Tibial nerve (tissue), 4 donors: Measurements from ENCODE around the gene PRSS22. TPM values are rescaled to one million over a fixed set of nuclear protein-coding genes. Genes with fewer than 3 reads are reported as not detected.

Experiments
- DNase-seq, 2 donors: peaks; one replicate each; pipeline ENCODE4 v3.0.0-alpha.2; 2019; ENCODE audit warnings: low spot score in 2 of 2
- H3K27ac ChIP-seq, 4 donors: fragments of 200-600 bp; sonication (generic) in 3 of 4; one replicate each; pipeline ENCODE4 v1.5.1; 2017 to 2019; ENCODE audit warnings: mild to moderate bottlenecking in 1 of 4
- H3K27me3 ChIP-seq, 2 donors: fragments of 200-600 bp; sonication (generic) in 1 of 2; one replicate each; pipeline versions ENCODE4 v1.5.1 to v1.6.0; 2017 to 2019
- H3K36me3 ChIP-seq, 3 donors: fragments of 200-600 bp; sonication (generic); one replicate each; pipeline ENCODE4 v1.5.1; 2018 to 2019
- H3K4me1 ChIP-seq, 4 donors: fragments of 200-600 bp; sonication (generic) in 3 of 4; one replicate each; pipeline ENCODE4 v1.5.1; 2017 to 2019
- H3K4me3 ChIP-seq, 4 donors: fragments of 200-600 bp; sonication (generic) in 3 of 4; one replicate each; pipeline ENCODE4 v1.5.1; 2017 to 2019; ENCODE audit warnings: mild to moderate bottlenecking in 1 of 4, moderate library complexity in 1 of 4
- H3K9me3 ChIP-seq, 4 donors: fragments of 200-600 bp; sonication (generic) in 3 of 4; one replicate each; pipeline ENCODE4 v1.5.1; 2017 to 2019
- EP300 ChIP-seq, 2 donors: sonication (generic); formaldehyde crosslinking; IDR thresholded peaks; one replicate each; pipeline ENCODE4 v1.6.1; 2017; ENCODE audit warnings: antibody characterized with exemption in 2 of 2, mild to moderate bottlenecking in 1 of 2
- POLR2A ChIP-seq, 2 donors: fragments of 450-650 bp; IDR thresholded peaks; one replicate each; pipeline ENCODE4 v1.6.1; 2017; ENCODE audit warnings: antibody characterized with exemption in 2 of 2, mild to moderate bottlenecking in 2 of 2, moderate library complexity in 2 of 2
- WGBS, 2 donors: methylation state at CpG; one replicate each; pipeline ENCODE4 v1.1.5; 2018; 5-methylcytosine and 5-hydroxymethylcytosine counted together
- total RNA-seq, 4 donors: library from RNA; depleted of rRNA; stranded (reverse); fragments of >200 nt; gene quantifications; one replicate each; pipeline ENCODE4 v1.1.0, GENCODE V29; 2016
- TF ChIP-seq, protein P1 (sequence below), 5 experiments: fragments of 200-600 bp in 3 of 5; fragments of 450-650 bp in 2 of 5; sonication (generic) in 3 of 5; IDR thresholded peaks; one replicate each; pipeline ENCODE4 v1.5.1; 2016 to 2019; ENCODE audit warnings: antibody characterized with exemption in 5 of 5, mild to moderate bottlenecking in 3 of 5, moderate library complexity in 2 of 5

Gene PRSS22
- total RNA-seq, 4 donors from 2014 or later: not detected

DNA sequence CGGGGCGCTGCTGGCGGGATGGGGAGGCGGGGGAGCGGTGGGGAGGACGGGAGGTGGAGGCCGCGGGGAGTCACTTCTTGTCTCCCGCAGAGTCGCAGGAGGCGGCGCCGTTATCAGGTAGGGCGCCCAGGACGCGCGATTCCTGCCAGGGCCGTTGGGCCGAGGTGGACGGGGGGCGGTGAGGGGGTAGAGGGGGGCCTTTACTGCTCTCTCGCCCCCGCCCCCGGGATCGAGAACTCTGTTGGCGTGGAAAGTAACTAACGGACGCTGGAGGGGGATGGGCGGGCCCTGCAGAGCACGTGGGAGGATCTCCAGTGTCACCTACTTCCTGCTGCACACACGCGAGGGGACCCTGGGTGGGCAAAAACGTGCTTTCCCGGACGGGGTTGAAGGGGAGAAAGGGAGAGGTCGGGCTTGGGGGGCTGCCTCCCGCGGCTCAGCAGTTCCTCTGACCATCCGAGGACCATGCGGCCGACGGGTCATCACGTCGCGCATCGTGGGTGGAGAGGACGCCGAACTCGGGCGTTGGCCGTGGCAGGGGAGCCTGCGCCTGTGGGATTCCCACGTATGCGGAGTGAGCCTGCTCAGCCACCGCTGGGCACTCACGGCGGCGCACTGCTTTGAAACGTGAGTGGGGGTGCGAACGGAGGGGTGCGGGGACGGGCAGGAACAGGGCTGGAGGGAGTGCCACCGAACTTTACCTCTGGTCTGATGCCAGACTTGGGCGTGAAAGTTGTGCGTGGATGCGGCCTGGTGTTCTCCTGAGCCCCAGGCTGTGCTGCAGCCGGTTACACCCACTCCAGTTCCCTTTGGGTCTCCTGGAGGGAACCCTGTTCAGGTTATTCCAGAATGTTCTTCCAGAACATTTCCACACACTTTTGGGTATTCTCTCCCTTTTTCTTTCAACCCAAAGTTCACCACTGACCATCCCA, 40.4 kb downstream of the PRSS22 start:
- Histone ChIP-seq H3K4me3 (no peak overlapping the region), H3K36me3 (no peaks in the 10 kb centered on the region), H3K4me1 (no peaks in the 10 kb centered on the region), H3K27ac (no peak overlapping the region), H3K27me3 (peaks cover 0 to 35% of the 10 kb centered on the region in 2 donors), H3K9me3 (no peaks in the 10 kb centered on the region)
- no peak for DNase-seq
- WGBS, 2 donors: 73 to 75% methylated on average over 67 of the region's 68 CpGs
- TF ChIP-seq, protein P1, sequence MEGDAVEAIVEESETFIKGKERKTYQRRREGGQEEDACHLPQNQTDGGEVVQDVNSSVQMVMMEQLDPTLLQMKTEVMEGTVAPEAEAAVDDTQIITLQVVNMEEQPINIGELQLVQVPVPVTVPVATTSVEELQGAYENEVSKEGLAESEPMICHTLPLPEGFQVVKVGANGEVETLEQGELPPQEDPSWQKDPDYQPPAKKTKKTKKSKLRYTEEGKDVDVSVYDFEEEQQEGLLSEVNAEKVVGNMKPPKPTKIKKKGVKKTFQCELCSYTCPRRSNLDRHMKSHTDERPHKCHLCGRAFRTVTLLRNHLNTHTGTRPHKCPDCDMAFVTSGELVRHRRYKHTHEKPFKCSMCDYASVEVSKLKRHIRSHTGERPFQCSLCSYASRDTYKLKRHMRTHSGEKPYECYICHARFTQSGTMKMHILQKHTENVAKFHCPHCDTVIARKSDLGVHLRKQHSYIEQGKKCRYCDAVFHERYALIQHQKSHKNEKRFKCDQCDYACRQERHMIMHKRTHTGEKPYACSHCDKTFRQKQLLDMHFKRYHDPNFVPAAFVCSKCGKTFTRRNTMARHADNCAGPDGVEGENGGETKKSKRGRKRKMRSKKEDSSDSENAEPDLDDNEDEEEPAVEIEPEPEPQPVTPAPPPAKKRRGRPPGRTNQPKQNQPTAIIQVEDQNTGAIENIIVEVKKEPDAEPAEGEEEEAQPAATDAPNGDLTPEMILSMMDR (IDR thresholded peaks at IDR 0.05): no peak
- TF ChIP-seq EP300 (IDR thresholded peaks at IDR 0.05) (no peak), POLR2A (IDR thresholded peaks at IDR 0.05) (no peak)

DNA sequence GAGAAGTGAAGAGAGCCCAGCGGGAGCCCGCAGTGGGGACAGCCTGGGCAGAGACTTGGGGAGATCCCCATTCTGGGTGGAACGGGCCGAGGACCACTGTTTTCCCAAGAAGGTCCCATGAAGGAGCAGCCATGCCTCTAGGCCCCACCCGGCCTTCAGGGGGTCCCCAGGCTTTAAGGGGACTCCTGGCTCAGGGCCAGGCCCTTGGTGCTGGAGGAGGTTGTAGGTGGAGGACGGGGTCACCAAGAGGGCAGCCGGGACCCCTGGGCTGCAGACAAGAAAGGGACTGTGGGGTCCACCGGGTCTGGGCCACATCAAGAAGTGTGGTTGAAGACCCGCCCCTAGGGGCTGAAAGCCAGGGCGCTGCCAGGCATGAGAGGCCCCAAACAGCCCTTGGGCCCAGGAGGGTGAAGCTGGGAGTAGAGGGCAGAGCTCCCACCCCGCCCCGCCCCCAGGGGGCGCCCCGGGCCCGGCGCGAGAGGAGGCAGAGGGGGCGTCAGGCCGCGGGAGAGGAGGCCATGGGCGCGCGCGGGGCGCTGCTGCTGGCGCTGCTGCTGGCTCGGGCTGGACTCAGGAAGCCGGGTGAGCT, 41.1 kb downstream of the PRSS22 start, which contains the start of gene PRSS21:
Gene PRSS21 (plus strand): TSS at position 487 of the 589 bp plus-strand sequence. CDS start 32 bp downstream, at position 519.
- TF ChIP-seq EP300 (IDR thresholded peaks at IDR 0.05): no peak
- TF ChIP-seq, protein P1 (IDR thresholded peaks at IDR 0.05): no peak
- Histone ChIP-seq H3K27me3 (peaks cover 0 to 41% of the 10 kb centered on the region in 2 donors), H3K27ac (no peak within 1 kb of the TSS), H3K36me3 (no peaks in the 10 kb centered on the region), H3K9me3 (no peaks in the 10 kb centered on the region), H3K4me3 (no peak within 1 kb of the TSS), H3K4me1 (no peaks in the 10 kb centered on the region)
- DNase-seq: no peak
- WGBS, 2 donors: 66 to 81% methylated on average over 15 to 28 of the region's 28 CpGs

DNA sequence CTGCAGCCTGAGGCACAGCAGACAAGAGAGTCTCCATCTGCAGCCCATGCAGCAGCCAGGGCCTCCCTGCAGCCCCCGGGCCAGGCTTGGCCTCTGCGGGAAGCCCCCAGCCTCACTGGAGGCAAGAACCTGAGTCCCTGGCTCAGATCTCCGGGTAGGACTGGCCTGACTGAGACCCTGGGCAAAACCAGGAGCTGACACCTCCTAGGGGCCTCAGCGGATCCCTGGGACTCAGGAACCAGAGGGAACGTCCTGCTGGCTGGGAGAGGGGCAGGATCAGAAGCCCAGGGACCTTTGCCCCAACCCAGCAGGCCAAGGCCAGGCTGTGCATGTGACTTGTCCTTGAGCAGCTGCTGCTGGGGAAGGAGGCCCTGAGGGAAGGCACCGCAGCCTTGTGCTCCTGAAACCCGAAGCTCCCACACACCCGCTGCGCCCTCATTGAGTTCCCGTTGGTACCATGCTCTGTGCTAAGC, 42.6 kb downstream of the PRSS22 start:
- no peaks in the 10 kb centered on the region for H3K9me3 ChIP-seq
- no peak for DNase-seq

DNA sequence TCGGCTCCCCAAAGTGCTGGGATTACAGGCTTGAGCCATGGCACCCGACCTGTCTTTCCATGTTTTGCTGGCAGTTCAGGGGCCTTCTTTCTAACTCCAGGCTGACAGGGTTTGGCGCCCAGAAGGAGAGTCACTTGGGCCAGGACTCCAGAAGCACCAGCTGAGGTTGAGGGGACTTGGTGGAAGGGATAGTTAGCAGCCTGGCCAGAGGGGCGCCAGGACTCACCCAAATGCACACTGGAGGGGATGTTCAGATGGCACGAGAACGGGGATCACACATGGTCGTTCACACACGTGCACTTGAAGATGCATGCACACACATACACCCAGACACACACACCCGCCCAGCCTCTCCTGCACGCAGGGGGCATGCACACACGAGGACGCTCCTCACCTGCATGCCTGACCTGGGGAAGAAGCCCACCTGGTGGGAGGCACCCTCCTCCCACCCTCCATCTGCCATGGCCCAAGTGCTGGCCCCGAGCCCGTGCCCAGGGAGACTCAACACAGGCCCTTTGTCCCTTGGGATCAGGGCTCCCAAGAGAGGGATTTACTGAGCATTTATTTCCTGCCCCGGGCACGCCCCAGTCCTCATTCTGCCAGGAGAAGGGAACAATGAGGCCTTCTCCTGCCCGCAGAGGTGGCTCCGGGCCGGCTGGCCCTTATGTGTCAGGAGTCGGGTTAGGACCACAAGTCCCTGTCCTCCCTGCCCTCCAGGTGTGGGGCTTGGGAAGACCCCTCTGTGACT, 43.2 kb downstream of the PRSS22 start:
- no peak overlapping the region for H3K4me3 ChIP-seq
- peaks cover 0 to 2% (median 0%) of the 10 kb centered on the region in 4 donors for H3K9me3 ChIP-seq
- no peaks in the 10 kb centered on the region for H3K36me3 ChIP-seq
- H3K27me3 ChIP-seq: peaks cover 0 to 49% of the 10 kb centered on the region in 2 donors
- no peaks in the 10 kb centered on the region for H3K4me1 ChIP-seq
- no peak for TF ChIP-seq EP300 (IDR thresholded peaks at IDR 0.05)
- TF ChIP-seq, protein P1 (IDR thresholded peaks at IDR 0.05): no peak
- TF ChIP-seq POLR2A (IDR thresholded peaks at IDR 0.05): no peak
- H3K27ac ChIP-seq: no peak overlapping the region
- DNase-seq: no peak
- WGBS, 2 donors: 54 to 66% methylated on average over 15 to 17 of the region's 20 CpGs

More for the DNA sequence above, 42.6 kb downstream of the PRSS22 start:
- Histone ChIP-seq H3K4me1 (no peaks in the 10 kb centered on the region), H3K27me3 (peaks cover 0 to 56% of the 10 kb centered on the region in 2 donors), H3K27ac (no peak overlapping the region), H3K4me3 (no peak overlapping the region), H3K36me3 (no peaks in the 10 kb centered on the region)
- TF ChIP-seq EP300 (IDR thresholded peaks at IDR 0.05) (no peak), POLR2A (IDR thresholded peaks at IDR 0.05) (no peak)
- TF ChIP-seq, protein P1 (IDR thresholded peaks at IDR 0.05): no peak
- WGBS, 2 donors: 71 to 82% methylated on average over 10 of the region's 10 CpGs
